HG02870 (cell line): Measurements from ENCODE around the gene ZC3H10.
"Not testable (repeated sequence)": the region's sequence is repeated elsewhere in the genome, so short reads cannot be mapped to it uniquely, and the experiment has no call there.

Source experiments
- ATAC-seq: cut with Tn5 transposase; IDR thresholded peaks from one replicate; pipeline ENCODE4 v1.9.1; 2021; ENCODE audit warnings: mild to moderate bottlenecking, moderate library complexity; ENCODE audit not compliant: unreplicated experiment

Gene ZC3H10

DNA sequence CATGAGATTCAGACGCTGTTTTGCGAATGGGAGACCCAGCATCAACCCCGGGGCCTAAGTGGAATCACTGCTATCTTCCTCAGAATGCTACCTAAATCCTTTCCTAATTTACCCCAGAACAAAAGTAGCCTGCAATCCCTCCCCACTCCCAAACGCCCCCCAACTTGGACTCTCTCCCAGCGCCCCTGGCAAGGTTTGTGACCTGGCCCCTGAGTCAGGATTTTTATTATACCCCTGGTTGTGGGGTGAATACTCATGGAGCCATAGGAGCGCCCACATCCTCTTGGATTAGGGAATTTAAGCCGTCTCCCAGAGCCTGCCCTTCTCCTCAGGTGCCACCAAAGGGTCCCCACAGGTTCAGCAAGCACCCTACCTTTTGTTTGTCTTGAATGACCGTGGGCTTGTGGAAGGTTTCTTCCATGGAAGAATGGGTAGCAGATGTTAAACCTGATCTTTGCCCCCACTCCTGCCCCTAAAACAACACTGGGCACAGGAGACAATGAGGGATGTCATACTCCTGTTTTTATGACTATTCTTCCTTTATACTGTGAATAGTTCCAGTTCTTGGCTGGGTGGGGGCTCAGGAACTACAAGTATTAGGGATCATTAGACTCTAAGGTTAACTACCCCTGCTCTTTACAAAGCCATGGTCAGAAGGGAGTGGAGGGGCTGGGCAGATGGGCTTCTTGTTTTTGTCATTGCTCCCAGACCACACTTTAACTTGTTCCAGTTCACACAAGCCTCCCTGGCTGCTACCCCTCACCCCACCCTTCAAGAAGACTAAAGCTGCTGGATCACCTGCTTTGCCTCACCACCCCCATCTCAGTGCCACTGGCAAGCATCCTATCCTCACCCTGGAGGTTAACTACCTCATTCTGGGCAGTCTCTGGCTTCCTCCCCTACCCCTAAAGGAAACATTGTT, 35.0 kb downstream of the ZC3H10 start:
- no peak for ATAC-seq

DNA sequence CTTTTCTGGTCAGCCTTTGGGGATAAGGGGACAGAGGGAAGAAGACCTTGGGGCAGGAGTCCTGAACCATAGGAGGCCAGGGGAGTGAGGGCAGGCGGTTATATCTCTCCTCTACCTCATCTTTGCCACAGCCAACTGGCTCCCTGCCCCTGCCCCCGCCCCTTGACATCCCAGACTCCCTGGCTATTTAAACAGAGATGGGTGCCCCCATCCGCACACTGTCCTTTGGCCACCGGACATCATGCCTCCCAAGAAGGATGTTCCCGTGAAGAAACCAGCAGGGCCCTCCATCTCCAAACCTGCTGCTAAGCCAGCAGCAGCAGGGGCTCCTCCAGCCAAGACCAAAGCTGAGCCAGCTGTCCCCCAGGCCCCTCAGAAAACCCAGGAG, 35.6 kb downstream of the ZC3H10 start:
- ATAC-seq: no peak

DNA sequence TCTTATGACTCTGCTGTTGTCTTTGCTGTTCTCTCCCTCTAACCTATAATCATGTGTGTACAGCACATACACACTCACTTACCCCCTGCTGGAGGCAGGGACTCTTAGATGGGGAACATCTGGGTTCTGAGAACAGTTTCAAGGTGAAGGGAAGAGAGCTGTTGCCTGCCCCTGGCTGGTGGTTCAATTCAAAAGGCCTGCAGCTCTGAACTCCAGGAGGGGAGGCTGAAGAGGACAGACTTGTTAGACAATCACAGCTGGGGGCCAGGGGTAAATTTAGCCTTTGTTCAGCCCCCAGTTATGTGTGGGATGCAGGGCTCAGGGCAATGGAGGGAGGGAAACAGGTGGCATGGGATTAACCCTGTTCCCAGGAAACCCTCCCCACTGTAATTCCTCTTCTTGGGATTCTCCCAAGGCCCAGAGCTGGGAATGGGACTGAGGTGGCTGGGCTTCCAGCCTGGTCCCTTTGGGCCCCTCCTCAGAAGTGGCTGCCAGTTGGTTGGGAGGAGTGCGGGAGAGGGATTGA, 36.2 kb downstream of the ZC3H10 start:
- no peak for ATAC-seq

DNA sequence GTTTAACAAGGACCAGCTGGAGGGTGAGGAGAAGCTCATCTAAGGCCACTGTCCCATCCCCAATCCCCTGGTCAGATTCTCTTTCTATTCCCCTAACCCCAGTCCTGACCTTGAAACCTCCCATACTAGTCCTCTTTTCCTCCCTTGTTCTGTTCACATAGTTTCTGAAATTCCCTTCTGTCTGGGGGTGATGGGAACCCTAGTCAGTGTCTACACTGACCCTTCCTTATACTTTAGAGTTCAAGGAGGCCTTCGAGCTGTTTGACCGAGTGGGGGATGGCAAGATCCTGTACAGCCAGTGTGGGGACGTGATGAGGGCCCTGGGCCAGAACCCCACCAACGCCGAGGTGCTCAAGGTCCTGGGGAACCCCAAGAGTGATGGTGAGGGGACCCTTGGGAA, 36.8 kb downstream of the ZC3H10 start:
- ATAC-seq: no peak

DNA sequence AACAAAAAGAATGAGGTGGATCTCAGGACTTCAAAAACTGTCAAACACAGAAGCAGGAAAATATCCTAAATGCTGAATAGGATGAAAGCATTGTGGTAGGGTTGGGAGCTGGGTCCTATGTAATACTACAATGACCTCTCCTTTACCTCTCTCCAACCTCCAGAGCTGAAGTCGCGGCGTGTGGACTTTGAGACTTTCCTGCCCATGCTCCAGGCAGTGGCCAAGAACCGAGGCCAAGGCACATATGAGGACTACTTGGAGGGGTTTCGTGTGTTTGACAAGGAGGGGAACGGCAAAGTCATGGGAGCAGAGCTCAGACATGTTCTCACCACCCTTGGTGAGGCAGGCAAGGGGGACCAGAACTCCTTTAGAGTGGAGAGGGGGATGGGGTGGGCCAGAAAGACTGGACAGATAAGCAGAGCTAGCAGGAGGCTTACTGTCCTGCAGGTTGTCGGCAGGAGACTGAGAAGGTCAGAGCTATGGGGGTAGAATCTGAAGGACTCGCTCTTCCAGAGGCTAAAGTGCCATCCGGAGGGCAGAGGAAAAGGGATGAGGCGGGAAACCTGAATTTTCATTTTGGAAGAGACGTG, 37.3 kb downstream of the ZC3H10 start:
- no peak for ATAC-seq

DNA sequence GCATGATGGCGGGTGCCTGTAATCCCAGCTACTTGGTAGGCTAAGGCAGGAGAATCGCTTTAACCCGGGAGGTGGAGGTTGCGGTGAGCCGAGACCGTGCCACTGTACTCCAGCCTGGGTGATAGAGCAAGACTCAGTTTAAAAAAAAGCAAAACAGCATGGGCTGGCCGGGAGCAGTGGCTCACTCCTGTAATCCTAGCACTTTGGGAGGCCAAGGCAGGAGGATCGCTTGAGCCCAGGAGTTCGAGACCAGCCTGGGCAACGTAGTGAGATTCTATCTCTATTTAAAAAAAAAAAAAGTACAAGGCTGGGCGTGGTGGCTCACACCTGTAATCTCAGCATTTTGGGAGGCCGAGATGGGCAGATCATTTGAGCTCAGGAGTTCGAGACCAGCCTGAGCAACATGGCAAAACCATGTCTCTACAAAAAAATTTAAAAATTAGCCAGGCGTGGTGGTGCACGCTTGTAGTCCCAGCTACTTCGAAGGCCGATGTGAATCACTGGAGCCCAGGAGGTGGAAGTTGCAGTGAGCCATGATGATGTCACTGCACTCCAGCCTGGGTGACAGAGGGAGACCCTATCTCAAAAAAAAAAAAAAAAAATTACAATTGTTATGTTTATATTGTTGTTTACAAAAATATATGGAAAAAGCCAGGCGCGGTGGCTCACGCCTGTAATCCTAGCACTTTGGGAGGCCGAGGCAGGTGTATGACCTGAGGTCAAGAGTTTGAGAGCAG, 38.6 kb downstream of the ZC3H10 start:
- not testable (repeated sequence) for ATAC-seq

DNA sequence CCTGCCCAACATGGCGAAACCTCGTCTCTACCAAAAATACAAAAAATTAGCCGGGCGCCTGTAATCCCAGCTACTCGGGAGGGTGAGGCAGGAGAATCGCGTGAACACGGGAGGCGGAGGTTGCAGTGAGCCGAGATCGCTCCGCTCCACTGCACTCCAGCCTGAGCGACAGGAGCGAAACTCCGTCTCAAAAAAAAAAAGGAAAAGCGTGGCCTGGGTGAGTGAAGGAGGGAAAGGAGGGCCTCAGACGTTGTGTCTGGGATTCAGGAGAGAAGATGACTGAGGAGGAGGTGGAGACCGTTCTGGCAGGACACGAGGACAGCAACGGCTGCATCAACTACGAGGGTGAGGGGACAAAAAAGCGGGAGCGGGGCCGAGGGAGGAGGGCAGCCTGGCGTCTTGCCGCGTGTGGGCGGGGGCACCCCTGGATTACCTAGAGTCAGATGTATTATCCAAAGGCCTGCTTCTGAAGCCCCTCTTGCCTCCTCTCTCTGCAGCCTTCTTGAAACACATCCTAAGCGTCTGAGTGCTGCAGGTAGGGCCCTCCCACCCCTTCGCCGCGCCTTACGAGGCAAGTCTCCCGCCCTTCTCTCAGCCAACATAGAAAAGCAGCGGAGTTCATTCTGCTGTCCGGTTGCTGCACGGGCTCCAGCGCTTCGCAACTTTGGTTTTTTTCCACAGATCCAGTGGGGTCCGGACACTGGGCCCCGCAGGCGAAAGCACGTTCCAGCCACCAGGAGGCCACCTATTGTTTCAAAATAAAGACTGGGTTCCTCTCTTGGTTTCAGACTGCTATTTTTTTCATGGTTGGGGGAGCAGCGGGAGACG, 39.3 kb downstream of the ZC3H10 start:
- ATAC-seq: no peak

DNA sequence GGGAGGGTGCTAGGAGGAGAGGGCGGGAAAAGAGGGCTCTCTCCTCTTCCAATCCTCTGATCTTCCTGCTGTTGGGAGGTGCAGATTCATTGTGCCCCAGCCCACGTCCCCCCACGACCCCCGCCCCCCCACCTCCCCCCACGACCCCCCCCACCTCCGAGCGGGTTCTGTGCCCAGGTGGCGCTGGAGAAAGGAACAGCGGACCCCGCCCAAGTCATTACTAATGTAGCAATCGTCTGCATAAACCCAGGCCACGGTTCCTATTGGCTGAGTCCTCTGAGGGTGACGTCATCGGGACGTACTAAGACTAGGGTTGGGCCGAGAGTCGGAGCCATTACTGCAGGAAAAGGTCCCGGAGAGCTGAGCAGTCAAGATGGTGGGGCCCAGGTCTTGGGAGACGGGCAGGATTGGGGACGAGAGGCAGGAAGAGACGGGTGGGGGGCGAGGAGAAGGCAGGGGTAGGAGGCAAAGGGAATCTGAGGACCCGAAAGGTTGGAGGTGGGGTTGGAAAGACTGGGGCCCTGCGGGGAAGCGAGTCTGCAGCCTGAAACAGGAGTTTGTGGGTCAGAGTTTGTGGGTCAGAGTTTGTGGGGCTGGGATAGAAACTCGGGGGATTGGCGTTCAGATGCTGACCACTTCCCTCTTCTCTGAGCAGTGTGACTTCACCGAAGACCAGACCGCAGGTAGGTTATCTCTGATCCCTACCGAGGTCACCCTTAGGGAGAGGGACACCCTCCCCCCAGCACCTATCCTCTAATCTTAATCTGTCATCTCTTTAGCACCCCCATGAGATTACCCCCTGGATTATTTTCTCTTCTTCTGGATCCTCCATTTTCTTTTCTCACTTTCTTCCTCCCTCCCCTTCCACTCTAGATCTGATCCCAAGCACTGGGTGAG, 40.2 kb downstream of the ZC3H10 start, which contains the start of gene MYL6:
Gene MYL6, plus strand, starts transcription at position 331 of the 897 bp plus-strand sequence. Its CDS starts 43 bp downstream, at position 374.
- peak; percentile 85 for ATAC-seq

DNA sequence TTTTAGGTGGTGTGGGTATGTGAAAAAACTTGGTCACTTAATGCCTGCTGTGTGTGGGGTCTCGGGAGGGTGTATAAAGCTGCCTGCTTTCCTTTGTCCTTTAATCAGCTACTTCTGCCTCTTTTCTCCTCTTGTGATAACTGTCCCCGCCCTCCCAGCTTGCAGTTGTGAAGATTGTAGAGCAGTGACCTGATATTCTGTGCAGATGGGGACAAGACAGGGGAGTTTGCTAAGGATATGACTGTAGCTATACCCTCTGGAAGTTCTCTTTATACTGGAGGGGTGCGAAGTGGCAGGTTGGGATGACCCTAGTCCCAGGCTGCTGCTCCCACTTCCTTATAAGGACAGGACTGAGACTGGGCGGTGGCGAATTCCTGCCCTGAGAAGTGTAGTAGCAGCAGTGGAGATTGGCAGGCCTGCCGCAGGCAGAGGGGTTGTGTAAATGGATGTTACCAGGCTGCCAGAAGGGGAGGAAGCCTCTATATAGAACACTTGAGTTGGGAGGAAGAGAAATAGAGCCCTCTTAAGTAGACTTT, 40.9 kb downstream of the ZC3H10 start:
- ATAC-seq: no peak

DNA sequence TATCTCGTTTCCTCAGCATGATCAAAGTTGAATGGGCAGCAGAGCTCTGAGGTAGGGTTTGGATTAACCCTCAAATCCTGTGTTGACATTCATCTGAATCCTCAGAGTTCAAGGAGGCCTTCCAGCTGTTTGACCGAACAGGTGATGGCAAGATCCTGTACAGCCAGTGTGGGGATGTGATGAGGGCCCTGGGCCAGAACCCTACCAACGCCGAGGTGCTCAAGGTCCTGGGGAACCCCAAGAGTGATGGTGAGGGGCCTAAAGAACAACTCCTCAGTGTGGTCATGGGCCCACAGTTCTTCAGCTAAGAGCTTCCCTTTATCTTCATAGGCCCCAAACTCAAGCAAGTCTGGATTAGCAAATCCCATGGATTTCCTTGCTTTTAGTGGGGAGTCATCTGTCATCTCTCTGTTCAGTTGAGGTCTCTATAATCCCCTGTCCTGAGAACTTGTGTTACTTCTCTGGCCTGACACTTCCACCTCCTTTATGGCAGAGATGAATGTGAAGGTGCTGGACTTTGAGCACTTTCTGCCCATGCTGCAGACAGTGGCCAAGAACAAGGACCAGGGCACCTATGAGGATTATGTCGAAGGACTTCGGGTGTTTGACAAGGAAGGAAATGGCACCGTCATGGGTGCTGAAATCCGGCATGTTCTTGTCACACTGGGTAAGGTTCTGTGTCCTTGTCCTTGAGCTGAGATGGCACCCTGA, 41.6 kb downstream of the ZC3H10 start:
- no peak for ATAC-seq

DNA sequence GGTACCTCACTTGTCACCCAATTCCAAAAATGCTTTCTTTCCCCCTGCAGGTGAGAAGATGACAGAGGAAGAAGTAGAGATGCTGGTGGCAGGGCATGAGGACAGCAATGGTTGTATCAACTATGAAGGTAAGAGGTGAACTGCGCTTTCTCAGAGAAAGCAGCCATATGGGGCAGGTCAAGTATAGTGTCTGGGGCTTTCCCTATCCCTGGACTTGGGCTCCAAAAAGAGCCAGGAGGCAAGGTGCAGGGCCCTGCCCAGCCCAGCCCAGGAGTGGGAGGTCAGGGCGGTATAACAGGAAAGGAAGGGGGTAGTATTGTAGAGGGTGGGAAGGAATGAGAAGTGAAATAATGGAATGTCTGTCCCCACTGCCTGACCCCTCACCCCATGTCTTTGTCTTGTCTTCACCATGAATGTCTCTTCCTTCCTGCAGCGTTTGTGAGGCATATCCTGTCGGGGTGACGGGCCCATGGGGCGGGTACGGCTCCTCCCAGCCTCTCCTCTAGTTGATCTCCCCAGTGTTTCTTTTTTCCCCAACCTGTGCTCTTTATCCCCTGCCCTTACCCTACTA, 42.2 kb downstream of the ZC3H10 start:
- ATAC-seq: no peak

DNA sequence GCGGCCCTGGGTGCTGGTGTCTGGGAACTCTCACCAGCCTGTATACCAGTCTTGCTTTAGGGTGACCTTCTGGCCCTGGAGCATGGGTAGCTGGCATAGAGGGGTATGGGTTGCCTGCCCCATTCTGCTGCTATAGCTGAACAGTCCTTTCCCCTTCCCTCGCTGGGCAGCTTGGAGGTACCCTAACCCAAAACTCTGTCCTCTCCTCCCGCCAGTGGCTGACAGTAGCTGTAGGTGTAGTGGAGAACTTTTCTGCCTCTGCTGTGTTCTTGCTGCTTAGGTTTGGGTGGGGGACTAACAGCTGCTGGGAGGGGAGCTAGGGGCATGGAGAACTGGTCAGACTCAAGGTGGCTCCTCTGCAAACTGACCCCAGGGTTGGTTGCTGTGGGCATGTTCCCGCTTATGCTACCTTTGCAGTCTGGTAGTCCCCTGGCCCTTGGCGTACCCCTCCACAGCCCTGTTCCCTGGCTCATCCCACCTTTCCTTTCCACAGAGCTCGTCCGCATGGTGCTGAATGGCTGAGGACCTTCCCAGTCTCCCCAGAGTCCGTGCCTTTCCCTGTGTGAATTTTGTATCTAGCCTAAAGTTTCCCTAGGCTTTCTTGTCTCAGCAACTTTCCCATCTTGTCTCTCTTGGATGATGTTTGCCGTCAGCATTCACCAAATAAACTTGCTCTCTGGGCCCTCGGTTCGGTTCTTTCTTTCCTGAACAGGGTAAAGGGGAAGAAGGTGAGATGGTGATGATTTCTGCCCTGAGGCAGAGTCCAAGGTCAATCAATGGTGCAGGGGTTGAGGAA, 43.0 kb downstream of the ZC3H10 start:
- no peak for ATAC-seq

DNA sequence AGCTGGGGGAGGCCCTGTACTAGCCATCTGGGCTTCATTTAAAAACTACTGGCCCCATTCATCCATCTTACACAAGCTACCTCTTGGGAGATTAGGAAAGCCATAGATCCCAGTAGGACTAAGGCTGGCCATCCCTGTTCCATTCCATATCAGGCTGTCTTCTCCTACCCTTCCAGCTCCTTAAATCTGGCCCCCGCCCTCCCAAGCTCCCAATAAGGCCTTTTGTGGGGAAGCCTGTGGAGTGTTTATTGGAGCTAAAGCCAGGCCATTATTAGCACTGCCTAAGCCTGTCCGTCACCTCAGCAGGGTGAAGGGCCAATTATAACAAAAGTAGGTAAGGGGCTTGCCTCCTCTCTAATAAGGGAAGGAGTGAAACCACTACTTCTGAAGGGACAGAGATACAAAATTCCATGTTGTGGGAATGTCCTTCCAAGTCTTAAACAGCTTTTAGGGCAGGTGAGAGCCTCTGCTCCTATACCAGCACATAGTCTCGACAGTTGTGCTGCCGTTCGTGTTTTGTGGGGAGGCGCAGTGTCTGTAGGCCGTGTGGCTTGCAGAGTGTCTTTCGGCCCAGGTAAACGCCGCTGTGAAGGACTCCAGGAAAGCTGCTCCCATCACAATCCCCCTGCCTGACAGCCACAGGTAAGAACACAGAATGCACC, 43.8 kb downstream of the ZC3H10 start:
- no peak for ATAC-seq

DNA sequence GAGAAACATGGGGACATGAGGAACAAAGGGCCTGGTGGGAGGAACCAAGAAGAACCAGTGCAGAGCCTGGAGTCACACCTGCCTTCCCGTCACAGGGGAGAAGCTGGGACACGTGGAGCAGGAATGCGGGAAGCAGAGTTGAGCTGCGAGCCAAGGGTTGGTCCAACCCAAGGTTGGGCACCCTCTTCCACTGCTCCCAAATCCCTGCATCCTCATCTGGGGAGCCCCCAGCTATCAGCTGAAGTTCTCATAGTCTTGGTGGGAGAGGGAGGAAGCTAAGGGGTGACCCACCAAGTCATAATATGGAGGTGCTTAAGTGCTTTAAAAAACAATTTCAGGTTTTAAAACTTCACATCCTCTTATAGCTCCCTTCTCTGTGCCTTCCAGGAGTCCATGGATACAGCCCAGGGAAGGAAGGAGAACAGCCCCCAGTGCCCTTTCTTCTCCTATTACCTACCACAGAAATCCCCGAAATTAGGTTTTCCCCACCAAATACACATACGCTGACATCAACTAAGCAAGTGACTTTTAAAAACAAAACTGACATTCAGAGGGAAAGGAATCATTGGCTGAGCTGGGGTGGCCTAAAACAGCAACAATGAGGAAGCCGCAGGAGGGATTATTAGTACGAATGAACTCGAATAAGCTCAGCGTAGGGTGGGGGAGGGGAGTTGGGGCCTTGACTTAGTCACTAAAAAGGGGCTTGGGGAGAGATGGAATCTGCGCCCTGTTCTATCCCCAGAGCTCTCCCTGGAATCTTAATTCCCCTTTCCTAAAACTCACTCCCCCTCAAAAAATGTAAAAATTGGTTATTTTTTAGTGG, 44.6 kb downstream of the ZC3H10 start:
- ATAC-seq: no peak

DNA sequence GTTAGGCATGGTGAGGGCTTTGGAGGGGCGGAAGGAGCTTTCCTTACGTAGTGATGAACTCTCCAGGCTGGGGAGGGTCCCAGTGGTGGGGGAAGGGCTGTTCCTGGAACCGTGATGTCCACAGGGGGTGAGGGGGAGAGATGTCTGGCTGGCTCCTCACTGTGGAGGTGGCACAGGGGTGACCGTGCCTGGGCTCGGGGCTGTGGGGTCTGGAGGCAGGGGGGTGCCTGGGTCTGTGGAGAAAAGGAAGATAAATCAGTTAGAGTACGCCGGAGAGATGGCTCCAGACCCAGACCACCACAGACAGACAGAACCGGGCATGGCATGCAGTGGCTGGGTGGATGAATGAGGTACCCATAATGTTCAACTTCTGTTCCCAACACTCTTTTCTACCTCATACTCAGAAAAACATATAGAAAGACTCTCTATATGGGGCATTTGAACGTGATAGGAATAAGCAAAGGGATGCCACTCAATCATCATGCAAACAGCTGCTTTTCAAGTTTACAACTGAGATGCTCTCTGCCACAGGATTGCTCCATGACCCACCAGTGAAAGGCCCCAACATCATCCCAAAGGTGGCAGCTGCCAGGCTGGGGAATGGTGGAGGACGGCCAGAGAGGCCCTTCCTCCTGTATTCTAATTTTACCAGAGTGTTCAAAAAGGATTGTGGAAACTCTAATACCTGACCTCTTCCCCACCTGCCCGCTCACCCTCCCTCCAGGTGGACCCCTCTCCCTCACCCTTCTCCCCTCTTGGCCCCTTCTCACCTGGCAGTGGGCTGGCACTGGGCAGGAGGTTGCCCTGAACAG, 45.7 kb downstream of the ZC3H10 start:
- no peak for ATAC-seq
